ENCODE measurements around the gene GALR1. TPM values are rescaled to one million over a fixed set of nuclear protein-coding genes. Genes with fewer than 3 reads are reported as not detected.

GALR1 gene
- polyA plus RNA-seq, 12 donors, result 0.01 to 0.33 (median 0.05) TPM; not detected in 2

DNA sequence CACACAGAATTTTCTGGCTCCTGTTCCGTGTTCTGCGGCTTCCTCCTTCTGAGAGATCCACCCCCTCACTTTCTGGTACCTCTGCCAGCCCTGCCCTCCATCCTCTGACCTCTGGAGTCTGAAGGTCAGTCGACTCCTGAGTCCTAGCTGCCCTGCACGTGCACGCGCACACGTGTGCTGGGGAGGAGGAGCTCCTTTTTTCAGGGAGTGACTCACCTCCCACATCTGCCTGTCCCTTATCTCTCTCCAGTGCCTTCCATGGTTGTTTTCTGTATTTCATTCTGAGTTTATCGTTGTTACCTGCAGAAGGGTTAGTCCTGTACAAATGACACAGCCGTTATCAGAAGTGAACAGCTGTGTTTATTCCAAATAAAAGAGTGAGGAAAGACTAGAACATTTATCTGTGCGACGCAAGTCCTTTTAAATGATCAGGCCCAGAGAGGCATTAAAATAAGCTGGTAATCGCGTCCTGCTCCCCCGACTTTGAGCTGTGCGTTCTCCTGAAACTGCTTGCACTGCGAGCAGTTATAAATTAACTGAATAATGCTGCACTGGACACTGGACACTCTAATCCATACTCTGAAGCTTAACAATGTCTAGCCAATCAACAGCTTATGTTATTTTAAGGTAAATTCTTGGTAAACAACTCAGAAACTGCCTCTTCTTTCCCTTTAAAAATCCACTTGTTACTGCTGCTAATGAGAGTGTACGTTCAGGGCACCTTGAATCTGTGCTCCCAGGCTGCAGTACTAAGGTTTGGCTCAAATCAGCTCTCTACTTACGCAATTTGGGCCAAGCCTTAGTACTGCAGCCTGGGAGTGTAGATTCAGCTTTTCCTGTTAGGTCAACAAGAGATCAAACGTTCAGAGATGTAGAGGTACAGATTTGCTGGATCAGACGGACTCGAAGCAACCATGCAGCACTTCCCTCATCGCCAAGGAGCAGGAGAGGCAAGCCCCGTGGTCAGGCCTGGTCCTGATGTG is 72.5 kb downstream of the GALR1 start:
- no peak for DNase-seq

DNA sequence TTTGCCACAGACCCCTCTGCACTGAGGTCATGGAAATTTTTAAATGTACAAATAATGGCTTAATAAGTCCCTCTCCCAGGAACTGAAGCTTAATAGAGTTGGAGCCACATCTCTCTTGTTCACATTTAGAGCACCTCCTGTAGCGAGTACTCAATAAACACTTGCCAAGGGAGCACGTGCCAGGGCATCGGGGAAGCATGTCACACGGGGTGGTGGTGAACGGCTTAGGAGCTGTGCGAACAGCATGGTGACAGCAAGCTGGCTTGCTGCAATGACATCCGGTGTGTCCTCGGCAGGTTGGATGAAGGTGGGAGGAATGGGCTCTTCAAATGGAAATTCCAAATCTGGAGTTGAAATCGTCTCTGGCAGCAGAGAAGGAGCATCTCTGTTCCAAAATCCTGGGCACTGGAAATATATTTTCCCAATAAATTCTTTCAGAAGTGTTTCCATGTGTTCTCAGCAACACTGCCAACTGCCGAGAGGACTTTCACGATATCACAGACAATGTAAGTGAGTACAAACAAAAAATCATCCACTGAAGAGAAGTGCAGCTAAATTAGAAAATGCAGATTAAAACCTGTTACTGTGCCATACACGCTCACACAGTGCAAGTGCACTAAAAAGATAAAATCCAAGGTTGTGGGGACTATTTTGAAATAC is 74.1 kb downstream of the GALR1 start:
- DNase-seq, result no peak

Other genes with a start within 250 kb of the GALR1 start
- gene MBP, start 117.1 kb upstream of the GALR1 start, polyA plus RNA-seq (ENCODE audit: insufficient read length in 12 of 12), result 10 to 100 TPM in 10 of 12 donors, 1 to 10 TPM in 1, not detected in 1; 9.7 to 30.7 (median 17.5) TPM

Data from muscle of arm (tissue), 12 donors.